ENCODE data around the gene JCAD.

DNA sequence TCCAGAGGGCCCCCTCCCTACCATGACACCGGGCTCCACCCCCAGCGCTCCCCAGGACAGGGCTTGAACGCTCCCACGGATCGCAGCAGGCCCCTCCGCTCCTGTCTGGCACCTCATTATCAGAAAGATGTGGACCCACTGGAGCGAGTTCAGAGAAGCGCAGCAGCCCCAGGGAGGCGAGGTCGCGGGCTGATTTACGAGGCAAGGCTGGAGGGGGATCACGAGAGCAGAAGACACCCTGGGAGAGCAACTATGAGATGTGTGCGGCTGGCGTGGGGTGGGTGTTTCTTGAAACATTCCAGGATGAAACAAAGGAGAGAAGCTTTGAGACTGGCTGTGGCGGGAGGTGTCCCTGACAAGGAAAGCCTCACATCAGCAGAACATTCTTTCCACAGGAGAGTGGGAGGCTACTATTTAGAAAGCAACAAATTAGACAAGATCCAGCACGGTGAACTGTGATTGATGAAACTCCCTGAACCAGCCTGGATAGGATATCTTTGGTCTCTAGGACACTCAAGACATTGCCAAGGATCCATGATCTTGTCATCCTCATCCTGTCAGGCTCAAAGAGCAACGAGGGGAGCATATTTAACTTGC is 66.0 kb downstream of the JCAD start:
- no peak for TF ChIP-seq POLR2A (IDR thresholded peaks at IDR 0.05; ENCODE audit: low read depth)
- TF ChIP-seq, protein P1, sequence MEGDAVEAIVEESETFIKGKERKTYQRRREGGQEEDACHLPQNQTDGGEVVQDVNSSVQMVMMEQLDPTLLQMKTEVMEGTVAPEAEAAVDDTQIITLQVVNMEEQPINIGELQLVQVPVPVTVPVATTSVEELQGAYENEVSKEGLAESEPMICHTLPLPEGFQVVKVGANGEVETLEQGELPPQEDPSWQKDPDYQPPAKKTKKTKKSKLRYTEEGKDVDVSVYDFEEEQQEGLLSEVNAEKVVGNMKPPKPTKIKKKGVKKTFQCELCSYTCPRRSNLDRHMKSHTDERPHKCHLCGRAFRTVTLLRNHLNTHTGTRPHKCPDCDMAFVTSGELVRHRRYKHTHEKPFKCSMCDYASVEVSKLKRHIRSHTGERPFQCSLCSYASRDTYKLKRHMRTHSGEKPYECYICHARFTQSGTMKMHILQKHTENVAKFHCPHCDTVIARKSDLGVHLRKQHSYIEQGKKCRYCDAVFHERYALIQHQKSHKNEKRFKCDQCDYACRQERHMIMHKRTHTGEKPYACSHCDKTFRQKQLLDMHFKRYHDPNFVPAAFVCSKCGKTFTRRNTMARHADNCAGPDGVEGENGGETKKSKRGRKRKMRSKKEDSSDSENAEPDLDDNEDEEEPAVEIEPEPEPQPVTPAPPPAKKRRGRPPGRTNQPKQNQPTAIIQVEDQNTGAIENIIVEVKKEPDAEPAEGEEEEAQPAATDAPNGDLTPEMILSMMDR (IDR thresholded peaks at IDR 0.05) = no peak
- peak; percentile 64 to 67 for TF ChIP-seq POLR2AphosphoS5 (IDR thresholded peaks at IDR 0.05)

Measured in esophagus muscularis mucosa (tissue), 3 donors.